Esophagus squamous epithelium (tissue), 4 donors: ENCODE measurements around the gene TREML2.

Experiments
- POLR2A ChIP-seq, 4 donors: fragments of 450-650 bp; IDR thresholded peaks; one replicate each; pipeline ENCODE4 v1.6.1; 2017; ENCODE audit warnings: antibody characterized with exemption in 4 of 4, mild to moderate bottlenecking in 4 of 4, moderate library complexity in 3 of 4
- TF ChIP-seq, protein P1 (sequence below), 6 experiments: fragments of 450-650 bp in 4 of 6; fragments of 200-600 bp in 2 of 6; sonication (generic) in 2 of 6; IDR thresholded peaks; one replicate each; pipeline ENCODE4 v1.5.1; 2016 to 2019; ENCODE audit warnings: antibody characterized with exemption in 6 of 6, mild to moderate bottlenecking in 4 of 6, moderate library complexity in 4 of 6

- TF ChIP-seq, protein P1, sequence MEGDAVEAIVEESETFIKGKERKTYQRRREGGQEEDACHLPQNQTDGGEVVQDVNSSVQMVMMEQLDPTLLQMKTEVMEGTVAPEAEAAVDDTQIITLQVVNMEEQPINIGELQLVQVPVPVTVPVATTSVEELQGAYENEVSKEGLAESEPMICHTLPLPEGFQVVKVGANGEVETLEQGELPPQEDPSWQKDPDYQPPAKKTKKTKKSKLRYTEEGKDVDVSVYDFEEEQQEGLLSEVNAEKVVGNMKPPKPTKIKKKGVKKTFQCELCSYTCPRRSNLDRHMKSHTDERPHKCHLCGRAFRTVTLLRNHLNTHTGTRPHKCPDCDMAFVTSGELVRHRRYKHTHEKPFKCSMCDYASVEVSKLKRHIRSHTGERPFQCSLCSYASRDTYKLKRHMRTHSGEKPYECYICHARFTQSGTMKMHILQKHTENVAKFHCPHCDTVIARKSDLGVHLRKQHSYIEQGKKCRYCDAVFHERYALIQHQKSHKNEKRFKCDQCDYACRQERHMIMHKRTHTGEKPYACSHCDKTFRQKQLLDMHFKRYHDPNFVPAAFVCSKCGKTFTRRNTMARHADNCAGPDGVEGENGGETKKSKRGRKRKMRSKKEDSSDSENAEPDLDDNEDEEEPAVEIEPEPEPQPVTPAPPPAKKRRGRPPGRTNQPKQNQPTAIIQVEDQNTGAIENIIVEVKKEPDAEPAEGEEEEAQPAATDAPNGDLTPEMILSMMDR (IDR thresholded peaks at IDR 0.05) = no peak
- TF ChIP-seq POLR2A (IDR thresholded peaks at IDR 0.05) = no peak
These were observed 3.2 kb upstream of the TREML2 start for GRCh38 chr6:41204156-41204555.
